ENCODE measurements around the gene REG4. TPM values are rescaled to one million over a fixed set of nuclear protein-coding genes. Genes with fewer than 3 reads are reported as not detected.

The REG4 gene
- polyA plus RNA-seq, 1 of the 3 experiments (the other 2 are of a cell fraction) = not detected

DNA sequence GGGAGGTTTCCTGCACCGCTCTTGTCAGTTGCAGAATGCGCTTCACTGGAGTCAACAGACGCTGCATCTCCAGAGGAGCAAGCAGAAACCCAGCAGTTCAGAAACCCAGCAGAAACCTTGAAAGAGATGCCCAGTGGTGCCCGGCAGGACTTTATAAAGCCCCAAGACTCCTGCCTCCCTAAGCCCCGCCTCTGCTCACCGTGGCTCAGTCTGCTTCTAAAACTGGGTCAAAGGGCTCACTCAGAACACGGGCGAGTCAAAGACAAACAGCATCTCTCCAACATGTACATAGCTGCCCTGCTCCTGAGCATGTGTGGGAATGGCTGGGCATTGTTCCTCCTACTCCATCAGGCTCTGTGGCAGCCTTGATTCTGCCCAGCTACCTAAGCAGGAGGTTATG lies 42.5 kb downstream of the REG4 start, which contains the start of gene HMGCS2:
TSS of gene HMGCS2 (minus strand) at position 128 of the 400 bp plus-strand sequence. CDS start at position 67, 61 bp downstream.
- 73% methylated on average over 3 of the region's 8 CpGs for WGBS (ENCODE audit: low lambda C conversion rate)
- no peaks in the 10 kb centered on the region for H3K36me3 ChIP-seq (replicated peaks in 1 of 2; ENCODE audit: control insufficient read depth in 1 of 2, insufficient read depth in 2 of 2, low read length in 1 of 2)
- no peaks in the 10 kb centered on the region for H4K20me1 ChIP-seq (ENCODE audit: insufficient read depth)
- H3K9me3 ChIP-seq = no peaks in the 10 kb centered on the region
- H3K4me2 ChIP-seq = no peak within 1 kb of the TSS
- no peak within 1 kb of the TSS for H3K4me3 ChIP-seq (ENCODE audit: low read depth in 2 of 2, low read length in 1 of 2)
- no peak within 1 kb of the TSS for H3K9ac ChIP-seq
- no peaks in the 10 kb centered on the region for H3F3A ChIP-seq (replicated peaks; ENCODE audit: insufficient read depth)
- H3K27me3 ChIP-seq (ENCODE audit: insufficient read depth) = no peaks in the 10 kb centered on the region
- H3K27ac ChIP-seq (ENCODE audit: low read depth in 2 of 2, low read length in 1 of 2) = no peak within 1 kb of the TSS
- POLR2A ChIA-PET = no interaction called here
- no peaks in the 10 kb centered on the region for H3K79me2 ChIP-seq (ENCODE audit: insufficient read depth)
- H3K9me2 ChIP-seq = no peaks in the 10 kb centered on the region
- CTCF ChIA-PET = interaction anchor here (4.5 kb wide), 1 partner anchor 24 kb away, joined by 22 read pairs; no protein-coding TSS in a partner anchor
- H3K4me1 ChIP-seq (ENCODE audit: control insufficient read depth in 1 of 2, insufficient read depth in 2 of 2, low read depth in 1 of 2, low read length in 1 of 2) = peaks cover 5 to 18% of the 10 kb centered on the region in 2 experiments; a peak in 2 of 4 replicates
- TF ChIP-seq TAF1 (IDR thresholded peaks at IDR 0.05; ENCODE audit: borderline replicate concordance, low read depth, low read length) (no peak), SIN3A (IDR thresholded peaks at IDR 0.05; ENCODE audit: borderline replicate concordance, low read depth, low read length) (no peak), TCF12 (IDR thresholded peaks at IDR 0.05) (no peak), ELF1 (IDR thresholded peaks at IDR 0.05) (no peak), RAD21 (IDR thresholded peaks at IDR 0.05; ENCODE audit: low read length) (no peak), JUND (IDR thresholded peaks at IDR 0.05) (no peak), CHD2 (IDR thresholded peaks at IDR 0.05; ENCODE audit: low read length, partially characterized antibody) (no peak), RCOR1 (IDR thresholded peaks at IDR 0.05; ENCODE audit: low read length) (no peak), NRF1 (IDR thresholded peaks at IDR 0.05; ENCODE audit: low read depth, low read length) (no peak), FOXJ3 (CRISPR knock-in tag; IDR thresholded peaks at IDR 0.05) (no peak), RXRA (IDR thresholded peaks at IDR 0.05; ENCODE audit: borderline replicate concordance, low read depth) (no peak), EP300 (IDR thresholded peaks at IDR 0.05; ENCODE audit: borderline replicate concordance in 1 of 2, low read depth in 1 of 2, low read length in 1 of 2) (no peak)
- TF ChIP-seq, protein P1, sequence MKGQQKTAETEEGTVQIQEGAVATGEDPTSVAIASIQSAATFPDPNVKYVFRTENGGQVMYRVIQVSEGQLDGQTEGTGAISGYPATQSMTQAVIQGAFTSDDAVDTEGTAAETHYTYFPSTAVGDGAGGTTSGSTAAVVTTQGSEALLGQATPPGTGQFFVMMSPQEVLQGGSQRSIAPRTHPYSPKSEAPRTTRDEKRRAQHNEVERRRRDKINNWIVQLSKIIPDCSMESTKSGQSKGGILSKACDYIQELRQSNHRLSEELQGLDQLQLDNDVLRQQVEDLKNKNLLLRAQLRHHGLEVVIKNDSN (IDR thresholded peaks at IDR 0.05; ENCODE audit: borderline replicate concordance, low read depth) = no peak
- TF ChIP-seq, protein P2, sequence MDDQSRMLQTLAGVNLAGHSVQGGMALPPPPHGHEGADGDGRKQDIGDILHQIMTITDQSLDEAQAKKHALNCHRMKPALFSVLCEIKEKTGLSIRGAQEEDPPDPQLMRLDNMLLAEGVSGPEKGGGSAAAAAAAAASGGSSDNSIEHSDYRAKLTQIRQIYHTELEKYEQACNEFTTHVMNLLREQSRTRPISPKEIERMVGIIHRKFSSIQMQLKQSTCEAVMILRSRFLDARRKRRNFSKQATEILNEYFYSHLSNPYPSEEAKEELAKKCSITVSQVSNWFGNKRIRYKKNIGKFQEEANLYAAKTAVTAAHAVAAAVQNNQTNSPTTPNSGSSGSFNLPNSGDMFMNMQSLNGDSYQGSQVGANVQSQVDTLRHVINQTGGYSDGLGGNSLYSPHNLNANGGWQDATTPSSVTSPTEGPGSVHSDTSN (IDR thresholded peaks at IDR 0.05) = no peak
- TF ChIP-seq, protein P3, sequence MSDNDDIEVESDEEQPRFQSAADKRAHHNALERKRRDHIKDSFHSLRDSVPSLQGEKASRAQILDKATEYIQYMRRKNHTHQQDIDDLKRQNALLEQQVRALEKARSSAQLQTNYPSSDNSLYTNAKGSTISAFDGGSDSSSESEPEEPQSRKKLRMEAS (IDR thresholded peaks at IDR 0.05; ENCODE audit: low read depth) = no peak
- no peak within 1 kb of the TSS for H2AFZ ChIP-seq (ENCODE audit: low read depth)
- no peak for DNase-seq

DNA sequence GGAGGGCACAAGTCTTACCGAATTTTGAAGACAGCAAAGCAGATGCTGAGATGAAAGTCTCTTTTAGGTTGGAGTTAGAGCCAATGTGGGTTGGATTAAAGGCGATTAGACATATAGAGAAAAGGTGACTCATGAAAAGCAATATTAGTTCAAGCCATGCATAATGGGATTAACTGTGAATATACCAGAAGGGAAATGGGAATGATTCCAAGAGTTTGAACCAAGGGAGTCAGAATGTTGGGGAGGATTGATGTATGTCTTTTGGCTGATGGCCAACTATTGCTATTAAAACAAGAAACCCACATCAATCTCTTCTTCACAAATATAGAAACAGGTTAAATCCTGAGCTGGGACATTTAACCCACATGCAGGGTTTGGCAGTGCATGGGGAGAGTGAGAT lies 43.8 kb downstream of the REG4 start:
- ChIA-PET POLR2A (no interaction called here), CTCF (interaction anchor here (0.7 to 4.5 kb wide), 3 partner anchors 10 to 42 kb away, joined by 3 to 22 read pairs (median 7); no protein-coding TSS in a partner anchor)
- Histone ChIP-seq H3K36me3 (replicated peaks in 1 of 2; ENCODE audit: control insufficient read depth in 1 of 2, insufficient read depth in 2 of 2, low read length in 1 of 2) (no peaks in the 10 kb centered on the region), H3K9ac (no peak overlapping the region), H3K9me2 (no peaks in the 10 kb centered on the region), H3K9me3 (no peaks in the 10 kb centered on the region), H3K4me2 (no peak overlapping the region), H3K27ac (ENCODE audit: low read depth in 2 of 2, low read length in 1 of 2) (no peak overlapping the region), H3K4me1 (ENCODE audit: control insufficient read depth in 1 of 2, insufficient read depth in 2 of 2, low read depth in 1 of 2, low read length in 1 of 2) (peaks cover 5 to 18% of the 10 kb centered on the region in 2 experiments; a peak in 2 of 4 replicates), H3K27me3 (ENCODE audit: insufficient read depth) (no peaks in the 10 kb centered on the region), H3K79me2 (ENCODE audit: insufficient read depth) (no peaks in the 10 kb centered on the region), H3K4me3 (ENCODE audit: low read depth in 2 of 2, low read length in 1 of 2) (no peak overlapping the region), H3F3A (replicated peaks; ENCODE audit: insufficient read depth) (no peaks in the 10 kb centered on the region), H4K20me1 (ENCODE audit: insufficient read depth) (no peaks in the 10 kb centered on the region), H2AFZ (ENCODE audit: low read depth) (no peak overlapping the region)
- TF ChIP-seq, protein P4, sequence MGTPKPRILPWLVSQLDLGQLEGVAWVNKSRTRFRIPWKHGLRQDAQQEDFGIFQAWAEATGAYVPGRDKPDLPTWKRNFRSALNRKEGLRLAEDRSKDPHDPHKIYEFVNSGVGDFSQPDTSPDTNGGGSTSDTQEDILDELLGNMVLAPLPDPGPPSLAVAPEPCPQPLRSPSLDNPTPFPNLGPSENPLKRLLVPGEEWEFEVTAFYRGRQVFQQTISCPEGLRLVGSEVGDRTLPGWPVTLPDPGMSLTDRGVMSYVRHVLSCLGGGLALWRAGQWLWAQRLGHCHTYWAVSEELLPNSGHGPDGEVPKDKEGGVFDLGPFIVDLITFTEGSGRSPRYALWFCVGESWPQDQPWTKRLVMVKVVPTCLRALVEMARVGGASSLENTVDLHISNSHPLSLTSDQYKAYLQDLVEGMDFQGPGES (IDR thresholded peaks at IDR 0.05; ENCODE audit: low read depth, low read length) = no peak
- TF ChIP-seq TEAD4 (IDR thresholded peaks at IDR 0.05; ENCODE audit: borderline replicate concordance, insufficient read depth) = no peak
- TF ChIP-seq RFX5 (IDR thresholded peaks at IDR 0.05; ENCODE audit: low read length) = no peak
- no peak for TF ChIP-seq TAF1 (IDR thresholded peaks at IDR 0.05; ENCODE audit: borderline replicate concordance, low read depth, low read length)
- TF ChIP-seq, protein P5, sequence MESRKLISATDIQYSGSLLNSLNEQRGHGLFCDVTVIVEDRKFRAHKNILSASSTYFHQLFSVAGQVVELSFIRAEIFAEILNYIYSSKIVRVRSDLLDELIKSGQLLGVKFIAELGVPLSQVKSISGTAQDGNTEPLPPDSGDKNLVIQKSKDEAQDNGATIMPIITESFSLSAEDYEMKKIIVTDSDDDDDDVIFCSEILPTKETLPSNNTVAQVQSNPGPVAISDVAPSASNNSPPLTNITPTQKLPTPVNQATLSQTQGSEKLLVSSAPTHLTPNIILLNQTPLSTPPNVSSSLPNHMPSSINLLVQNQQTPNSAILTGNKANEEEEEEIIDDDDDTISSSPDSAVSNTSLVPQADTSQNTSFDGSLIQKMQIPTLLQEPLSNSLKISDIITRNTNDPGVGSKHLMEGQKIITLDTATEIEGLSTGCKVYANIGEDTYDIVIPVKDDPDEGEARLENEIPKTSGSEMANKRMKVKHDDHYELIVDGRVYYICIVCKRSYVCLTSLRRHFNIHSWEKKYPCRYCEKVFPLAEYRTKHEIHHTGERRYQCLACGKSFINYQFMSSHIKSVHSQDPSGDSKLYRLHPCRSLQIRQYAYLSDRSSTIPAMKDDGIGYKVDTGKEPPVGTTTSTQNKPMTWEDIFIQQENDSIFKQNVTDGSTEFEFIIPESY (IDR thresholded peaks at IDR 0.05; ENCODE audit: borderline replicate concordance, low read depth) = no peak
- no peak for TF ChIP-seq FOSL2 (IDR thresholded peaks at IDR 0.05; ENCODE audit: borderline replicate concordance, low read depth)
- no peak for DNase-seq
- WGBS (ENCODE audit: low lambda C conversion rate) = 20% methylated on average over 2 of the region's 2 CpGs

Measured in SK-N-SH (cell line).